Stimulated activated naive B cell treated with anti-CD40 and anti-IgM and Interleukin-4, amounts not matched to agents 10 μg/mL and 1 μg/mL and 100 μg/mL, for 72 hours (primary cell): ENCODE data around the gene CEP72.
"Not testable (repeated sequence)": the region's sequence is repeated elsewhere in the genome, so short reads cannot be mapped to it uniquely, and the experiment has no call there.

Source experiments
- ATAC-seq, 2 donors: fragments of 150-1000 bp; cut with Tn5 transposase; replicated peaks; 2 replicates each; pipeline ENCODE4 v1.10.0; 2021; ENCODE audit warnings: moderate library complexity in 1 of 2
- DNase-seq: peaks from one replicate; pipeline ENCODE4 v3.0.0; 2021
- H3K27ac Mint-ChIP-seq: one replicate; pipeline ENCODE4 v1.8.0; 2022; ENCODE audit warnings: mild to moderate bottlenecking, mixed read lengths
- H3K27me3 Mint-ChIP-seq, 2 donors: one replicate each; pipeline ENCODE4 v1.8.0; 2022; ENCODE audit warnings: mixed read lengths in 2 of 2
- H3K36me3 Mint-ChIP-seq, 2 donors: one replicate each; pipeline ENCODE4 v1.8.0; 2022; ENCODE audit warnings: mixed read lengths in 2 of 2, mild to moderate bottlenecking in 1 of 2
- H3K4me1 Mint-ChIP-seq, 2 donors: one replicate each; pipeline ENCODE4 v1.8.0; 2022; ENCODE audit warnings: mixed read lengths in 2 of 2, mild to moderate bottlenecking in 1 of 2
- H3K4me3 Mint-ChIP-seq, 2 donors: one replicate each; pipeline ENCODE4 v1.8.0; 2022; ENCODE audit warnings: mild to moderate bottlenecking in 2 of 2, mixed read lengths in 2 of 2, moderate library complexity in 1 of 2
- H3K9me3 Mint-ChIP-seq, 2 donors: one replicate each; pipeline ENCODE4 v1.8.0; 2022; ENCODE audit warnings: mixed read lengths in 2 of 2, mild to moderate bottlenecking in 1 of 2

Gene CEP72

GRCh38 chr5:680118-680795 is 68.1 kb downstream of the CEP72 start:
- not testable (repeated sequence) for DNase-seq, H3K27ac Mint-ChIP-seq, ATAC-seq, H3K36me3 Mint-ChIP-seq, H3K4me1 Mint-ChIP-seq, H3K9me3 Mint-ChIP-seq, H3K4me3 Mint-ChIP-seq
- H3K27me3 Mint-ChIP-seq, result peaks cover 20 to 47% of the 10 kb centered on the region in 2 donors

GRCh38 chr5:680836-681235 is 68.7 kb downstream of the CEP72 start:
- not testable (repeated sequence) for H3K27ac Mint-ChIP-seq, H3K9me3 Mint-ChIP-seq, H3K4me1 Mint-ChIP-seq, H3K36me3 Mint-ChIP-seq, ATAC-seq, H3K4me3 Mint-ChIP-seq, DNase-seq
- H3K27me3 Mint-ChIP-seq, result peaks cover 24 to 48% of the 10 kb centered on the region in 2 donors

- not testable (repeated sequence) for H3K27ac Mint-ChIP-seq, H3K36me3 Mint-ChIP-seq, H3K4me3 Mint-ChIP-seq, DNase-seq, ATAC-seq, H3K9me3 Mint-ChIP-seq, H3K4me1 Mint-ChIP-seq
- peaks cover 20 to 44% of the 10 kb centered on the region in 2 donors for H3K27me3 Mint-ChIP-seq
These were observed 69.4 kb downstream of the CEP72 start for GRCh38 chr5:681317-682191.

GRCh38 chr5:682216-682615 is 70.1 kb downstream of the CEP72 start:
- H3K27me3 Mint-ChIP-seq, result peaks cover 19 to 41% of the 10 kb centered on the region in 2 donors
- H3K36me3 Mint-ChIP-seq, H3K27ac Mint-ChIP-seq, DNase-seq, H3K4me3 Mint-ChIP-seq, H3K4me1 Mint-ChIP-seq, H3K9me3 Mint-ChIP-seq, ATAC-seq: not testable (repeated sequence)

GRCh38 chr5:682651-683358 is 70.7 kb downstream of the CEP72 start:
- H3K27ac Mint-ChIP-seq, H3K4me1 Mint-ChIP-seq, DNase-seq, H3K4me3 Mint-ChIP-seq, H3K9me3 Mint-ChIP-seq, ATAC-seq, H3K36me3 Mint-ChIP-seq: not testable (repeated sequence)
- peaks cover 19 to 37% of the 10 kb centered on the region in 2 donors for H3K27me3 Mint-ChIP-seq

GRCh38 chr5:683551-684481 is 71.7 kb downstream of the CEP72 start:
- DNase-seq (no peak), ATAC-seq (no peak)
- Mint-ChIP-seq H3K27me3 (peaks cover 19 to 44% of the 10 kb centered on the region in 2 donors), H3K9me3 (no peaks in the 10 kb centered on the region), H3K27ac (no peak overlapping the region), H3K36me3 (no peaks in the 10 kb centered on the region), H3K4me1 (no peaks in the 10 kb centered on the region), H3K4me3 (no peak overlapping the region)

- peaks cover 19 to 38% of the 10 kb centered on the region in 2 donors for H3K27me3 Mint-ChIP-seq
- no peaks in the 10 kb centered on the region for H3K4me1 Mint-ChIP-seq
- no peak overlapping the region for H3K27ac Mint-ChIP-seq
- H3K36me3 Mint-ChIP-seq, result no peaks in the 10 kb centered on the region
- H3K4me3 Mint-ChIP-seq, result no peak overlapping the region
- no peak for DNase-seq
- no peak for ATAC-seq
- H3K9me3 Mint-ChIP-seq, result no peaks in the 10 kb centered on the region
These were observed 72.6 kb downstream of the CEP72 start for GRCh38 chr5:684751-685216.

GRCh38 chr5:685262-686171 is 73.4 kb downstream of the CEP72 start:
- ATAC-seq (no peak), DNase-seq (no peak)
- Mint-ChIP-seq H3K4me1 (no peaks in the 10 kb centered on the region), H3K27ac (no peak overlapping the region), H3K4me3 (no peak overlapping the region), H3K27me3 (peaks cover 19 to 38% of the 10 kb centered on the region in 2 donors), H3K36me3 (no peaks in the 10 kb centered on the region), H3K9me3 (no peaks in the 10 kb centered on the region)

GRCh38 chr5:686172-686523 is 74.0 kb downstream of the CEP72 start:
- not testable (repeated sequence) for H3K9me3 Mint-ChIP-seq, DNase-seq, H3K4me3 Mint-ChIP-seq, ATAC-seq, H3K27ac Mint-ChIP-seq, H3K36me3 Mint-ChIP-seq, H3K4me1 Mint-ChIP-seq
- H3K27me3 Mint-ChIP-seq, result peaks cover 19 to 33% of the 10 kb centered on the region in 2 donors

GRCh38 chr5:686936-687335 is 74.8 kb downstream of the CEP72 start:
- ATAC-seq, H3K36me3 Mint-ChIP-seq, H3K4me1 Mint-ChIP-seq, H3K27ac Mint-ChIP-seq, H3K9me3 Mint-ChIP-seq, DNase-seq, H3K4me3 Mint-ChIP-seq: not testable (repeated sequence)
- H3K27me3 Mint-ChIP-seq, result peaks cover 19 to 30% of the 10 kb centered on the region in 2 donors

- not testable (repeated sequence) for H3K36me3 Mint-ChIP-seq, H3K9me3 Mint-ChIP-seq, H3K27ac Mint-ChIP-seq, DNase-seq, H3K4me1 Mint-ChIP-seq, H3K4me3 Mint-ChIP-seq, ATAC-seq
- peaks cover 19 to 30% of the 10 kb centered on the region in 2 donors for H3K27me3 Mint-ChIP-seq
These were observed 76.3 kb downstream of the CEP72 start for GRCh38 chr5:688348-689010.

GRCh38 chr5:690293-690692 is 78.2 kb downstream of the CEP72 start:
- H3K27ac Mint-ChIP-seq, H3K9me3 Mint-ChIP-seq, DNase-seq, H3K36me3 Mint-ChIP-seq, ATAC-seq, H3K4me3 Mint-ChIP-seq, H3K4me1 Mint-ChIP-seq: not testable (repeated sequence)
- peaks cover 7 to 16% of the 10 kb centered on the region in 2 donors for H3K27me3 Mint-ChIP-seq
